Osteoblast (primary cell): ENCODE measurements around the gene RALGPS2. TPM values are rescaled to one million over a fixed set of nuclear protein-coding genes. Genes with fewer than 3 reads are reported as not detected.
"Not testable (repeated sequence)": the region's sequence is repeated elsewhere in the genome, so short reads cannot be mapped to it uniquely, and the experiment has no call there.

Experiments
- DNase-seq: peaks from one replicate; pipeline ENCODE4 v3.0.0; 2011; ENCODE audit warnings: low spot score, mixed read lengths; ENCODE audit not compliant: insufficient read length; ENCODE audit errors: missing footprints
- H2AFZ ChIP-seq: 2 replicates; pipeline ENCODE4 v1.6.0; 2011; ENCODE audit warnings: mild to moderate bottlenecking, low read length
- H3K27ac ChIP-seq: 2 replicates; pipeline ENCODE4 v1.5.1; 2011; ENCODE audit warnings: mild to moderate bottlenecking, low read depth, low read length, moderate library complexity
- H3K27me3 ChIP-seq: 2 replicates; pipeline ENCODE4 v1.6.0; 2012; ENCODE audit warnings: mild to moderate bottlenecking, control low read depth, inconsistent platforms, low read length, moderate library complexity; ENCODE audit not compliant: insufficient read depth
- H3K36me3 ChIP-seq: 2 replicates; pipeline ENCODE4 v1.5.1; 2011; ENCODE audit warnings: mild to moderate bottlenecking, low read length, control low read depth, moderate library complexity; ENCODE audit not compliant: insufficient read depth
- H3K4me1 ChIP-seq: 2 replicates; pipeline ENCODE4 v1.5.1; 2011; ENCODE audit warnings: mild to moderate bottlenecking, low read length, control low read depth, moderate library complexity; ENCODE audit not compliant: insufficient read depth
- H3K4me2 ChIP-seq: 2 replicates; pipeline ENCODE4 v1.6.0; 2011; ENCODE audit warnings: mild to moderate bottlenecking, low read length; ENCODE audit not compliant: insufficient read depth
- H3K4me3 ChIP-seq: fragments of 200-600 bp; sonication (generic); 3 replicates; pipeline ENCODE4 v1.5.1; 2012; ENCODE audit warnings: mild to moderate bottlenecking, low read length, inconsistent platforms; ENCODE audit not compliant: insufficient read depth
- H3K79me2 ChIP-seq: 2 replicates; pipeline ENCODE4 v1.6.0; 2012; ENCODE audit warnings: mild to moderate bottlenecking, low read length, control low read depth, inconsistent platforms; ENCODE audit not compliant: insufficient read depth
- H3K9me3 ChIP-seq: 2 replicates; pipeline ENCODE4 v1.5.1; 2011; ENCODE audit warnings: low read depth, low read length, control low read depth
- H4K20me1 ChIP-seq: 2 replicates; pipeline ENCODE4 v1.6.0; 2012; ENCODE audit warnings: mild to moderate bottlenecking, low read length, control low read depth; ENCODE audit not compliant: insufficient read depth
- total RNA-seq: library from RNA; depleted of rRNA; stranded (reverse); fragments of >200 nt; gene quantifications from 2 replicates; pipeline ENCODE4 v1.2.3, GENCODE V29; 2012
- TF ChIP-seq, protein P1 (sequence below): IDR thresholded peaks from 2 replicates; pipeline ENCODE4 v1.5.1; 2011; ENCODE audit warnings: mild to moderate bottlenecking, low read depth, low read length, moderate library complexity; ENCODE audit errors: extremely low read depth

Gene RALGPS2
- total RNA-seq, 1 donor: 40.2 TPM

GRCh38 chr1:178847396-178847849 lies 122.4 kb downstream of the RALGPS2 start:
- Histone ChIP-seq H3K27me3 (no peaks in the 10 kb centered on the region), H4K20me1 (no peaks in the 10 kb centered on the region), H3K36me3 (no peaks in the 10 kb centered on the region), H3K27ac (no peak overlapping the region), H3K4me3 (no peak overlapping the region), H3K9me3 (no peaks in the 10 kb centered on the region), H3K4me1 (peaks cover 8% of the 10 kb centered on the region), H2AFZ (no peak overlapping the region), H3K4me2 (peak overlapping the region; percentile 7), H3K79me2 (no peaks in the 10 kb centered on the region)
- DNase-seq: no peak
- TF ChIP-seq, protein P1, sequence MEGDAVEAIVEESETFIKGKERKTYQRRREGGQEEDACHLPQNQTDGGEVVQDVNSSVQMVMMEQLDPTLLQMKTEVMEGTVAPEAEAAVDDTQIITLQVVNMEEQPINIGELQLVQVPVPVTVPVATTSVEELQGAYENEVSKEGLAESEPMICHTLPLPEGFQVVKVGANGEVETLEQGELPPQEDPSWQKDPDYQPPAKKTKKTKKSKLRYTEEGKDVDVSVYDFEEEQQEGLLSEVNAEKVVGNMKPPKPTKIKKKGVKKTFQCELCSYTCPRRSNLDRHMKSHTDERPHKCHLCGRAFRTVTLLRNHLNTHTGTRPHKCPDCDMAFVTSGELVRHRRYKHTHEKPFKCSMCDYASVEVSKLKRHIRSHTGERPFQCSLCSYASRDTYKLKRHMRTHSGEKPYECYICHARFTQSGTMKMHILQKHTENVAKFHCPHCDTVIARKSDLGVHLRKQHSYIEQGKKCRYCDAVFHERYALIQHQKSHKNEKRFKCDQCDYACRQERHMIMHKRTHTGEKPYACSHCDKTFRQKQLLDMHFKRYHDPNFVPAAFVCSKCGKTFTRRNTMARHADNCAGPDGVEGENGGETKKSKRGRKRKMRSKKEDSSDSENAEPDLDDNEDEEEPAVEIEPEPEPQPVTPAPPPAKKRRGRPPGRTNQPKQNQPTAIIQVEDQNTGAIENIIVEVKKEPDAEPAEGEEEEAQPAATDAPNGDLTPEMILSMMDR: no peak

- not testable (repeated sequence) for H3K36me3 ChIP-seq
Observed at GRCh38 chr1:178847919-178848318, 122.9 kb downstream of the RALGPS2 start.

DNA sequence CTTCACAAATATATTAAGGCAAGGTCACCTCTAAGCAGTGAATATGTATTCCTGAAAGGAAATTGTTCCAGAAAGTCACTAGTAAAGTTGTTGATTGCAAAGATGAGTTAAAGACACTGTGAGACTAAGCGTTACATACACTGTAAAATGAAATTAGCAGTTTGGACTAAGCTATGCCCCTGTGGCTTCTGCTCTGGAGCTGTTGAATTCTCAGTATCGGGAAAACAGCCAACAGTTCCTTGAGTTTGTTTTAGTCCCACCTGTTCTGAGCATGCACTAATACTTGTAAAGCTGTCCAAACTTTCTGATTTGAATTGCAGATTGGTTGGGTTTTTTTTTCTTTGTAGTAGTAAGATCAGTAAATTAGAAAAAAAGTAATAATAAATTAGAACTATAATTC lies 124.9 kb downstream of the RALGPS2 start:
- Histone ChIP-seq H3K4me2 (no peak overlapping the region), H3K9me3 (no peaks in the 10 kb centered on the region), H2AFZ (no peak overlapping the region), H3K27me3 (no peaks in the 10 kb centered on the region), H3K4me1 (peaks cover 8% of the 10 kb centered on the region), H3K36me3 (no peaks in the 10 kb centered on the region), H3K4me3 (no peak overlapping the region), H4K20me1 (no peaks in the 10 kb centered on the region), H3K79me2 (no peaks in the 10 kb centered on the region), H3K27ac (no peak overlapping the region)
- no peak for DNase-seq
- TF ChIP-seq, protein P1: no peak

More at GRCh38 chr1:178847919-178848318, 122.9 kb downstream of the RALGPS2 start:
- H3K79me2 ChIP-seq, H3K9me3 ChIP-seq, H4K20me1 ChIP-seq, H3K4me3 ChIP-seq, H3K4me2 ChIP-seq, H2AFZ ChIP-seq, DNase-seq, H3K27ac ChIP-seq, H3K27me3 ChIP-seq, H3K4me1 ChIP-seq: not testable (repeated sequence)

GRCh38 chr1:178857126-178857525 lies 132.1 kb downstream of the RALGPS2 start:
- Histone ChIP-seq H3K4me3 (no peak overlapping the region), H3K4me2 (no peak overlapping the region), H2AFZ (no peak overlapping the region), H4K20me1 (no peaks in the 10 kb centered on the region), H3K36me3 (no peaks in the 10 kb centered on the region), H3K27me3 (no peaks in the 10 kb centered on the region), H3K27ac (no peak overlapping the region), H3K4me1 (no peaks in the 10 kb centered on the region), H3K9me3 (no peaks in the 10 kb centered on the region), H3K79me2 (no peaks in the 10 kb centered on the region)
- TF ChIP-seq, protein P1: no peak
- DNase-seq: no peak

DNA sequence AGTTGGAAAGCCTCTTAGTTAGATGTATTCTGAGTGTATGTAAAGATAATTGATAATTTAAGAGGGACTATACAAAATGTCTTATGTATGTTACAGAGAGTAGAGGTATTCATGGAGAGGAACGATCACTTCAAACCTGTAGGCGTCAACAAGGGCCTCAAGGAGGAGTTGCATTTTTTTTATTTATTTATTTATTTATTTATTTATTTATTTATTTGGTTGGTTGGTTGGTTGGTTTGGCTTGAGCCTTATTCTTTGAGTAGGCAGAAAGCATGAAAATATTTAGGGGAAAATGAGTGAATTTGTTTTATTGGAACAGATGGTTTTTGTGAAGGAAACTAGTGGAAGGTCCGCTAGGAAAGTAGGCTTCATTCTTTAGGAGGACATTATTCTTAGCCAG lies 137.4 kb downstream of the RALGPS2 start:
- TF ChIP-seq, protein P1: no peak
- H3K79me2 ChIP-seq: no peaks in the 10 kb centered on the region
- DNase-seq: no peak
- no peaks in the 10 kb centered on the region for H3K27me3 ChIP-seq
- H3K27ac ChIP-seq: no peak overlapping the region
- H3K36me3 ChIP-seq: no peaks in the 10 kb centered on the region
- H2AFZ ChIP-seq: no peak overlapping the region
- H3K4me2 ChIP-seq: no peak overlapping the region
- peaks cover 7% of the 10 kb centered on the region for H3K4me1 ChIP-seq
- H4K20me1 ChIP-seq: no peaks in the 10 kb centered on the region
- no peaks in the 10 kb centered on the region for H3K9me3 ChIP-seq
- no peak overlapping the region for H3K4me3 ChIP-seq
